DOHH2 (cell line): ENCODE measurements around the gene ZNF532.

Experiments used
- CTCF ChIP-seq: fragments of 200-600 bp; sonication (generic); IDR thresholded peaks from one replicate; pipeline ENCODE4 v1.5.1; 2014; ENCODE audit warnings: antibody characterized with exemption, mild to moderate bottlenecking, low read depth, low read length; ENCODE audit not compliant: poor library complexity, severe bottlenecking
- EZH2phosphoT487 ChIP-seq: fragments of 200-600 bp; sonication (generic); IDR thresholded peaks from 2 replicates; pipeline ENCODE4 v1.6.1; 2017; ENCODE audit warnings: borderline replicate concordance, mild to moderate bottlenecking, antibody characterized with exemption, low read length, moderate library complexity, mixed read lengths

- TF ChIP-seq CTCF: no peak
- TF ChIP-seq EZH2phosphoT487: no peak
Observed at GRCh38 chr18:58847383-58848071, 17.1 kb upstream of the ZNF532 start.
